GM10266 (cell line): Measurements from ENCODE around the gene TTC9C.
"Not testable (repeated sequence)": the region's sequence is repeated elsewhere in the genome, so short reads cannot be mapped to it uniquely, and the experiment has no call there.

Source experiments
- DNase-seq: peaks from one replicate; pipeline ENCODE4 v3.0.0; 2012; ENCODE audit errors: extremely low spot score
- TF ChIP-seq, protein P1 (sequence below): IDR thresholded peaks from 2 replicates; pipeline ENCODE4 v1.5.1; 2012; ENCODE audit warnings: mild to moderate bottlenecking, low read depth; ENCODE audit not compliant: control insufficient read depth, insufficient read depth; ENCODE audit errors: missing control alignments

TTC9C gene

DNA sequence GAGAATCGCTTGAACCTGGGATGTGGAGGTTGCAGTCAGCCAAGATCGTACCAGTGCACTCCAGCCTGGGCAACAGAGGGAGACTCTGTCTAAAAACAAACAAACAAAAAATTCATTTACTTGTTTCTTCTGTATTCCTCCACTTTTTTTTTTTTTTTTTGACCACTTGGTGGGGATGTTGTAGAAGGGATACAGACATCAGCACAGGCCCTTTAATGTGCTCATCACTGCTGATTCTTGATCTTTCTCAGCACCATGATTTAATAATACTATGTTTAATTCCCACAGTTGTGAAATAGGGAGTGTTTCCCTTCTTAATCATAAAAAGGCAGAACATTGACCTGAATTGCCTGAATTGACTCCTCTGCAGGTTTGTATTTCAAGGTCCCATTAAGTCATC, 4.5 kb downstream of the TTC9C start:
- DNase-seq, result no peak
- TF ChIP-seq, protein P1, sequence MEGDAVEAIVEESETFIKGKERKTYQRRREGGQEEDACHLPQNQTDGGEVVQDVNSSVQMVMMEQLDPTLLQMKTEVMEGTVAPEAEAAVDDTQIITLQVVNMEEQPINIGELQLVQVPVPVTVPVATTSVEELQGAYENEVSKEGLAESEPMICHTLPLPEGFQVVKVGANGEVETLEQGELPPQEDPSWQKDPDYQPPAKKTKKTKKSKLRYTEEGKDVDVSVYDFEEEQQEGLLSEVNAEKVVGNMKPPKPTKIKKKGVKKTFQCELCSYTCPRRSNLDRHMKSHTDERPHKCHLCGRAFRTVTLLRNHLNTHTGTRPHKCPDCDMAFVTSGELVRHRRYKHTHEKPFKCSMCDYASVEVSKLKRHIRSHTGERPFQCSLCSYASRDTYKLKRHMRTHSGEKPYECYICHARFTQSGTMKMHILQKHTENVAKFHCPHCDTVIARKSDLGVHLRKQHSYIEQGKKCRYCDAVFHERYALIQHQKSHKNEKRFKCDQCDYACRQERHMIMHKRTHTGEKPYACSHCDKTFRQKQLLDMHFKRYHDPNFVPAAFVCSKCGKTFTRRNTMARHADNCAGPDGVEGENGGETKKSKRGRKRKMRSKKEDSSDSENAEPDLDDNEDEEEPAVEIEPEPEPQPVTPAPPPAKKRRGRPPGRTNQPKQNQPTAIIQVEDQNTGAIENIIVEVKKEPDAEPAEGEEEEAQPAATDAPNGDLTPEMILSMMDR, result no peak

- no peak for DNase-seq
- TF ChIP-seq, protein P1, result no peak
Measured at GRCh38 chr11:62737196-62737595, 8.9 kb downstream of the TTC9C start.

DNA sequence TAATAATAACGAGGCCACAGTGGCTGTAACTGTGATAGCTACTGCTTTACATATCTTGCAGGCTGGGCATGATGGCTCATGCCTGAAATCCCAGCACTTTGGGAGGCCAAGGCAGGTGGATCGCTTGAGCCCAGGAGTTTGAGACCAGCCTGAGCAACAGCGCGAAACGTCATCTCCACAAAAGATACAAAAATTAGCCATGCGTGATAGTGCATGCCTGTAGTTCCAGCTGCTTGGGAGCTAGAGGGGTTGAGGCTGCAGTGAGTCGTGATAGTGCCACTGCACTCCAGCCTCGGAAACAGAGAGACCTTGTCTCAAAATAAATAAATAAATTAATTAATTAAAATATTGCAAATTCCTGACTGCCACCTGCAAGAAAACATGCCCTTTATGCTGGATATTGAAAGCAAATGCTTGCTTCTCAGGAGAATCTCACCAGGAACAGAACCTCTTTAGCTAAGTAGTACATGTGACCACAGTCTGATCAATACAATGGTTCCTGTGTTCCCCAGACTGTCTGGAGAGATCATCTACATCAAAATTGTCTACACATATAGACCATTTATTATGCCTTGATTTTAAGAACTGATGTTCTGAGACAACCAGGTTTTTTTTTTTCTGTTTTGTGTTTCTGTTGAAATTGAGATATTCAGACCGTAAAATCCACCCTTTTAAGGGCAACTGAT, 19.3 kb downstream of the TTC9C start:
- TF ChIP-seq, protein P1, result no peak
- no peak for DNase-seq

GRCh38 chr11:62749931-62750330, 21.6 kb downstream of the TTC9C start:
- not testable (repeated sequence) for DNase-seq

DNA sequence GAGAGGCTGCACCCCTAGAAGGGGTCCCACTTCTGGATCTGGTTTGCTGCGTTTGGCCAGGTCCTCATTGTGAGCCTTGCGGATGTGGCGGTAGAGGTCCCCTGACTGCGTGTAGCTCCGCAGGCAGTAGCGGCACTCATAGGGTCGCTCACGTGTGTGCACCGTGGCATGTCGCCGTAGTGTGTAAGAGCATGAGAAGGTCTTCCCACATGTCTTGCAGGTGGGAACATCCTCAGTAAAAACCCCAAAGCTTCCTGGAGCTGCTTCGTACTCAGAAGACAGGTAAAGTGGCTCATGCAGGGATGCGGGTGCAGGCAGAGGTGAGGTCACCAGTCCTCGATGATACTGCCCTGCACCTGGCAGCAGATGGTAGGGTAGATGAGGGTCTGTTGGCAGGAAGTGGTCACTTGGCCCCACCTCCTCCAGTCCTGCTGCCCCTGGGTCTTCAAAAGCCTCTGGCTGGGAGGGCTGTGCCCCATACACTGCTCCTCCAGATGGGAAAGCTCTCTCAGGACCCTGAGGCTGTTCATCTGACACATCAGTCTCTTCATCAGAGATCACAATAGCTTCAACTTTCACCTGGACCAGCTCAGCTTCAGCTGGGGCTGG, 24.0 kb downstream of the TTC9C start:
- TF ChIP-seq, protein P1, result no peak
- DNase-seq, result no peak

DNA sequence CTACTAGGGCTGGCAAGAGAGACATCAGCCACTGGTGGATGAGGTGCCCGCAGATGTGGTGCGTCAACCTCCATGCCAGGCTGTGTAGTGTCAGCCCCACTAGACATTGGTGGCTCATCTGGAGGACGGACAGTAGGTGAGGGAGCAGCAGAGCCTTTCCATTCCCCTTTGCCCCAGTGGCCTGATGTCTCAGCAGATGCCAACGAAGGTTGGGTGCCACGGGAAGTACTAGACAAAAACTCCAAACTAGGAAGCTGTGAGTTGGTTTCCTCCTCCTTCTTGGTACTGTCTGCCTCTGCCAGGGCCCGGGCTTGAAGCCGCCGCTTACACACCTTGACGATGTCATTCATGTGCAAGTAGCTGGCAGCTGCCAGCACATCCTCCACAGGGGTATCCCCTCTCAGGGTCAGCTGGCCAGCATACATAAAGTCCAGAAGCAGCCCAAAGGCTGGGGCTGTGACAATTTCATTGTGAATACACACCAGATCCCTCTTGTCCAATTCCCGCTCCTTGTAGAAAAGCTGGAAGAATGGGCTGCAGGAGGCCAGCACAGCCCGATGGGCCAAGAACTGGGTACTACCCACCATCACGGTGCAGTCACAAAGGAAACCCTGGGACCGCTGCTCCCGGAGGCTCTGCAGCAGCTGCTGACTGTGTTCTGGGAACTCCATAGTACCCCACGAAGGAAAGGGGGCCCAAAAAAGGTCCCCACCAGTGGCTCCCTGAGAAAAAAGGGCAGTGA, 24.9 kb downstream of the TTC9C start:
- DNase-seq, result no peak
- TF ChIP-seq, protein P1, result no peak

- DNase-seq, result peak; percentile 90
- TF ChIP-seq, protein P1, result no peak
Measured at GRCh38 chr11:62753736-62754603, 25.7 kb downstream of the TTC9C start, which contains the start of gene ZBTB3. Gene ZBTB3, minus strand, starts transcription at chr11:62754160. Its CDS starts 496 bp downstream, at chr11:62753664.
